ENCODE measurements around the gene STIMATE.

The STIMATE gene

DNA sequence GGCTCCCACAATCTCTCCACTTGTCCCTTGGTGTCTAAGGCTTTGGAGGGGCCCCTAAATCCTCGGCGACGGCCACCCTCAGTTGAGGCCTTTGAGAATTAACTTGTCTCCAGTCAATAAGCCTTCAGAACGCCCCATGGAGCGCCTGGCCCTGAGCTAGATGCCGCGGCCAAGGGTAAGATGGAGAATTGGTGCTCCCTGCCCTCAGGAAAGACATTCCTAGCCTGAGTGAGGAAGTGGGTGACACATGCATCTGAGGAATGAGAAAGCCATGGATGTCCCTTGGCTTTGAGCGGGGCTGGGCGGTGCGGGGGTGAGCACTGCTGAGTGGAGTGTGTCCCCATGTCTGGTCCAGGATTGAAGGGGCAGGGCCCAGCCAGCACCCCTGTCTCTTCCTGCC is 80.1 kb downstream of the STIMATE start:
- no peak for DNase-seq (ENCODE audit: low read depth)

DNA sequence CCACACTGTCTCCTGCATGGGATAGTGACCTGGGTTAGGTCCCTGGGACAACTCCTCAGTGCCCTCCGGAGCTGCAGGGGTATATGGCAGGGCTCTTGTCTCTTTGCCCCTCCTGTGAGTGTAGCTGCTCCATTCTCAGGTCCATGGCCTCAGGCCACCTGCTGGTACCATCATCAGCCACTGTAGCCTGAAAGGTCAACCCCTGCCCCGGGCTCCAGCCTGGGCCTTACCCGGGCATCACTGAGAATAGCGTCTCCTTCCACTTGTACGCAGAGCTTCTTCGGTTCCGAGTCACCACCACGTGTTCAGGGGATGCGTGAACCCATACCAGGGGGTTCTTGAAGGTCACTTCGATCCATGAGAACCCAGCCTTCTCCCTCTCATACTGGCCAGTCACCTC is 80.7 kb downstream of the STIMATE start:
- DNase-seq (ENCODE audit: low read depth) = no peak

DNA sequence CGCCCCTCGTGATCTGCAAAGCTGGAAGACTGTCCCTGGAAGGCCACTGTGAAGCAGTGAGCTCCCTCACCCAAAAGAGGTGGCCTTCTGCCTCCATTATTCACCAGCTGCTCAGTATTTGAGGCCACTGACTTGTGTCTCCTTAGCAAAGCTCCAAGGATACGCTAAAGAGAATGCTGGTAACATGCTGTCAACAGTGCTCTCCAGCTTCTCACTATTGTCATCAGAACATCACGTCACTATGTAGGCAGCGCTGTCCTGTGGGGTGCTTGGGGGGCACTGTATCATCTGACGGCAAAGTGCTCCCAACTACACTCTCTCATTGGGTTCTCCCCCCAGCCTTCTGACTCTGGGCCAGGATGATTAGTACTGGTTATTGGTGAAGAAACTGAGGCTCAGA is 81.1 kb downstream of the STIMATE start:
- no peak for DNase-seq (ENCODE audit: low read depth)

DNA sequence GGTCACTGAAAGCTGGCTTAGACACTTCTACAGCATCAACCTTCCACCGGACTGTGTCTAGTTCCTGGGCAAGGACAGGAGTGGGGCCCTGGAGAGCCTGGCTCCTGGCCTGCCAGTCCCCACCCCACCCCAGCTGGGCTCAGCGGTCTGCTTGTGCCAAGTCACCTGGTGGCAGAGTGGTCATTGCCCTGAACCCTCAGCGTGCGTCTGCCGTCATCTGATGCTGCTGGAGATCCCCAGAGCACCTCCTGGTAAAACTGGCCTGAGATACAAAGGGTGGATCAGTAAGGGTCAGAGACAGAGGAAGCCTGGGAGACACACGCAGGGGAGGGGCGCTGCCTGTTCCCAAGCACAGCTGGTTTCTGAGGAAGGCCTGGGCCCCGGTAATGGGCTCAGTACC is 83.5 kb downstream of the STIMATE start:
- DNase-seq (ENCODE audit: low read depth) = no peak

DNA sequence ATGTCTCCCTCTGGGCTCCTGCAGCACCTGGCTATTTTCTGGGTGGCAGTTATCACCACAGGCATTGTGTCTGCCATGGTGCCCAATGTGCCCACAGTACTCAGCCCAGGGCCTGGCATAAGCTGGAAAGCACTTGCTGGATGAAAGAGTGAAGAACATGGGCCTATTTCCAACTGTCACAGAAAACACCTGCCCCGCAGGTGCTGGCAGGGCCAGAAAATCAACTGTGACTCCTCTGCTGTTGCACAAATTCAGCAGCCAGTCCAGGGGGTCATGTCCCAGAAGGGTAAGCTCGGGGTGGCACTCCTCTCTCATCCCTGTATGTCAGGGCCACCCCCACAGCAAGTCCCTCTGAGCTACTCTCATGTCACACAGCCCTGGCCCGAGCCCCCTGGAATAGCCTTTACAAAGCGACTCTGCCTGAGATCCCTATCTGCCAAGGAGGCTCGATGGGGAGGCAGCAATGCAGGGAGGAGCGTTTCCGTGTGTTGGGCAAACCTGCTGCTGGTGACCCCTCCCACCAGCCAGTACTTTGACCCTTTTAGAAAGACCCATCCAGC is 85.8 kb downstream of the STIMATE start:
- DNase-seq (ENCODE audit: low read depth) = no peak

DNA sequence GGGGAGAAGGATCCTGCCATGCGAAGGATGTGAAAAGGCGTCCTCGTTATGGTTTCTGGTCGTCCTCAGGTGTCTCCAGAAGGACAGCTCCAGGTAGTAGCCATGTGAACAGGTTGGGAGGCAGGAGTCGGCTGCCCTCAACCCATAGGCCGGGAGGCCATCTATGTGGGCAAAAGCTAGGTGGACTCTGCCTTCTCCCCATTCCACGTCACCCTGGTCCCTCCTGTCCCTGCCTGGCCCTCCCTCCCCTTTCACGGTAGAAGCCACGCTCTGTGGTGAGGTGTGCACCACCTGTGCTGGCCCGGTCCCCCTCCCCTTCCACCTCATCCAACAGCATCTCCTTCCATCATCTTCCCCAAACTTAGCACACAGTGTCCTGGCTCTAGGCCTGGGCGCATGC is 86.4 kb downstream of the STIMATE start:
- DNase-seq (ENCODE audit: low read depth) = no peak

DNA sequence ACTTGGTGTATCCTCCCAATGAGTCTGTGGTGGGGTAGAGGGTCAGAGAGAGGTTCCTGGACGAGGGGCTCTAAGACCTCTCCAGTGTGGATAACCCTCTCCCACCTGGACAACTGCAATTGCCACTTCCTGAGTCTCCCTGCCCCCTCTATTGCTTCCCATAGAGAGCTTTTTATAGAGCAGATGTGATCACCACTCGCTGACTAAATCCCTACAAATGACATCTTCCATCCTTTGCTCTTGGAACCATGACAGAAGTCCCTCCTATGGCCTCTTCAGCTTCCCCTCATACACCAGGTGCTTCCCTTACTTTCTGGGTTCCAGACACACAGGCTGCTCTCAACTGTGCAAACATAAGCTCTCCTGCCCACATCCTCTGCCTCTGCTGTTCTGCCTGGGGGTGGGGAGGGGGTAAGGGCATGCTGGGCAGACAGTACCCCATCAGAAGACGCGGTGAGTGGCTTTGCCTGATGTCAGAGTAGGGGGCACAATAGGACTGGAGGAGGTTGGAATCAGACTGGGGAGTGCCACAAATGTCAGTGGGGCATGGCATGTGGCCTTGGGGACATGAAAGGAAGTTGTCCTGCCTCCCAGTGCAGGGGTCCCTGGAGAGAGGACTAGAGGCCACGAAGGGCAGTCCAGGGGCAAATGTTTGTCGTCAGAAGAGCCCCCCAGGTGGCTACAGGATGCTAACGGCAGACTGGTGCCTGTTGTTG is 87.5 kb downstream of the STIMATE start:
- DNase-seq (ENCODE audit: low read depth) = no peak

DNA sequence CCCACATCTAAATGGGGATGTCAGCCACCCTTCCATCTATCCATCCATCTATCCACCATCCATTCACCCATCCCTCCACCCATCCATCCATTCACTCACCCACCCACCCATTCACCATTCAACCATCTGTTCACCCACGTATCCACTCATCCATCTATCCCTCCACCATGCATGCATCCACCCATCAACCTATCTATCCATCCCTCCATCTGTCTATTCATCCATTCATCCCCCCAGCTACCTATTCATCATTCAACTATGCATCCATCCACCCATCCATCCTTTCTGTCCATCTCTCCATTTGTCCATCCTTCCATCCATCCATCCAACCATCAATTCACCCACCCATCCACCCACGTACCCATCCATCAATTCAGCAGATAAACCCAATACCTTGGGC is 88.2 kb downstream of the STIMATE start:
- DNase-seq (ENCODE audit: low read depth) = no peak

DNA sequence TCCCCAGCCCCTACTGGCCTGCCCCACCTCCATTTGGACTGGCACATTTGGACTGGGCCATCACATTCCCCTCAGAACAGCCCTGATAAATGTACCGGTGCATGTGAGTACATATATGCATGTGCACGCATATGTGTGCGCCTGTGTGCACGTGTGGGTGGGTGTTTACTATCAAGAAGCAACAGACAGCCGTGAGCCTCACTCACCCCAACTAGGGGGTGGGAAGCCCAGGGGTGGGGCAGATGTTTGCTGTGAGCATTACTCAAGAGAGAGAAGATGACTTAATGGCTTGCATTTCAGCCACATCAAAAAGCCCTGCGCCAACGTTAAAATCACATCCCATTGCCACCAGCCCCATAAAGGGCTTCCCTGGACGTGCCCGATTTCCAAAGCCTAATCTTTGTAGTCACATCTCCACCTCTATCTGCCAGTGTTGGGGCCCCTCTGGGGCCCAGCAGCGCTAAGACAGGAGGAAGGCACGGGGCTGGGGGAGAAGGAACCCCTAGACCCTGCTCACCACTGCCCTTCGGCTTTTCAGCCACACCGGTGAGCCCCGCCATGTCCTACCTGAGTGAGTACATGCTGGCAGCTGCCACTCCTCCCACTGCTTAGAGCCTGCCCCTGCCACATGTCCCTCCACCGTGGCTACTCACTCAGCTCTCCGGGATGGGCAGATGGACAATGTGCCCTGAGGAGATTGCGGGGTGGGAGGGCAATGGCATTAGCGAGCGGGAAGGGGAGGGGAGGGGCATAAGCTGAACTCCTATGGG is 91.9 kb downstream of the STIMATE start:
- no peak for DNase-seq (ENCODE audit: low read depth)

DNA sequence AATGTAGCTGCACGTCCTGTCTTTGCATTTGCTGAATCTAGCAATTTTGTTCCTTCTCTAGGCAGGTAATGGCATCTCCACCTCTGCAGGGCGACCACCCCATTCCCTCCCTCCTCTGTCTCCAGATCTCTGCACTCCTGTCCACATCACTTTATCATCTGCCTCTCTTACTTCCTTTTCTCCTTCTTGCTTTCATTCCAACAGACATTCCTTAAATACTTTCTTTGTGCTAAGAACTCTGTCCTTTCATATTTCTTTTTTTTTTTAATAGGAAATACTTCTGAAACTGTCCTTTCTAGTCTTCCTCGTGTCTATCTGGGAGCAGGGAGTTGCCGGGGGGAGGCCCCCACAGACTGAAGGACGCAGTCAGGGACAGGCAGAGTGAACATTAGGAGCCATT is 95.5 kb downstream of the STIMATE start:
- no peak for DNase-seq (ENCODE audit: low read depth)

DNA sequence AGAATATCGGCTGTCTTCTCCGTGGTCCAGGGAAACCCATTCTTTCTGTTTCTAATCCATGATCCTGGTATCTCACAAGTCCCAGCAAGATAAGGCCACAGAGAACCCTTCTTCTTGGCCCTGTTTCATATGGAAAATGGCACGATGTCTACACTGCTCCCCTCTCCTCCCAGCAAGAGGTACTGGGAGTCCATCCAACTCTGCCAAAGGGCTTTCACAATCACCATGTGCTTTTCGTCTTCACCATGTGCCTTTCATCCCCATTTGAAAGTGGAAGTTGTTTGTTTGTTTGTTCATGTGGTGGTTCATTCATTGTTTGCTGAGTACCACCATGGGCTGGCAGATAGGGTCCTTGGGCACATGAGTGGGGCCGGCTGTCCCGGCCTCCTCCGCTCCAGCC is 97.3 kb downstream of the STIMATE start:
- DNase-seq (ENCODE audit: low read depth) = no peak

DNA sequence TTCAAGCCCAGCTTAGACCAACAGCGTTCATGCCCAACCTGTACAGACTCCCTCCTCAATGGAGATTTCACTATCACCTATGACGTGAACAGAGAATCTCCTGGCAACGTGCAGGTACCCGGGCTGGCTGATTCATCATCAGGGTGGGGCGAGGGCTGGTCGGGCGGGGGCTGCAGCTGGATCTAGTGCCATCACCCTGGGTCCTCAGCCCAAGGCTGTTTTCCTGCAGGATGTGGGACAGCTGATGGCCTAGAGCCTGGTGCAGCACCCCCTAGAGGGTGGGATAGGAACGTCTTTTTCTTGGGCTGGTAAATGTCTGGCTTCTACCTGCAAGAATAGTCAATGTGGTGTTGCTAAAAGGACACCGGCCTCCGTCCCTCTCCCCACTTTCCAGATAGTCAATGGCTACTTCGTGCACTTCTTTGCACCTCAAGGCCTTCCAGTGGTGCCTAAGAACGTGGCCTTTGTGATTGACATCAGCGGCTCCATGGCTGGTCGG is 98.3 kb downstream of the STIMATE start:
- DNase-seq (ENCODE audit: low read depth) = no peak

DNA sequence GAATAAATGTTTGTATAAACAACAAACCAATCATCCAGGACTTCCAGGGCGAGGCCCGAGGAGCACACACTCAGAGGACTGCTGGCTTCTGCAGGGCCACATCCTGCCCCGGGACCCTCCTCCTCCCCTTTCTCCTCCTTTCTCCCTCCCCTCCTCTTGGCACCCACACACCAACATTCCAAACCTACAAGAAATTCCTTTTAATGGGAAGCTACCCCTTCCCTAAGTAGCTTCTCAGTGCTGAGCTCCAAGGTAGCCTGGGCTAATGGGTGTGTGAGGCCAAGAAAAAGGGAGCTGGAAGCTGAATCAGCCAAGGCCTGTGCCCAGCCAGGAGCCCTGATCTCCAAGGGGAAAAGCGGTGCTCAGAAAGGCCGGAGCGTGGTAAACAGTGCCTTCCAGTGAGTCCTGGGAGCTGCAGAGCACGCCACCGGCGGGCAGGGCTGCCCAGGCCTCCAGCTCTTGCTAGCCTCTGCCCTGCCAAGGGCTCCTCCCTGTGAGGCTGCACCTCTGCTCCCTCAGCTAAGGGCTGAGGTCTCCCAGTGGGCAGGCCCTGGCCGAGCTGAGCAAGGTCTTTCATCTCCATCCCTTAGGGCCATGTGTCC is 98.9 kb downstream of the STIMATE start:
- DNase-seq (ENCODE audit: low read depth) = no peak

DNA sequence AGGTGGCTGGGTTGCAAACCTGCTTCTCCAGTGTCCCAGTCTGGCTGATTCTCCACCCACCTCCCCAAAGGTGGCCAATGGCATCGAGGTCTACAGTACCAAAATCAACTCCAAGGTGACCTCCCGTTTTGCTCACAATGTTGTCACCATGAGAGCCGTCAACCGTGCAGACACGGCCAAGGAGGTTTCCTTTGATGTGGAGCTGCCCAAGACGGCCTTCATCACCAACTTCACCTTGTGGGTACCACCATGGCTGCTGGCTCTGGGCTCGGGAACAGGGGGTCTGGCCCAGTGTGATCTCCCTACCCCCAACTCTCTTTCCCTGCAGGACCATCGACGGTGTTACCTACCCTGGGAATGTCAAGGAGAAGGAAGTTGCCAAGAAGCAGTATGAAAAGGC is 100.9 kb downstream of the STIMATE start:
- no peak for DNase-seq (ENCODE audit: low read depth)

DNA sequence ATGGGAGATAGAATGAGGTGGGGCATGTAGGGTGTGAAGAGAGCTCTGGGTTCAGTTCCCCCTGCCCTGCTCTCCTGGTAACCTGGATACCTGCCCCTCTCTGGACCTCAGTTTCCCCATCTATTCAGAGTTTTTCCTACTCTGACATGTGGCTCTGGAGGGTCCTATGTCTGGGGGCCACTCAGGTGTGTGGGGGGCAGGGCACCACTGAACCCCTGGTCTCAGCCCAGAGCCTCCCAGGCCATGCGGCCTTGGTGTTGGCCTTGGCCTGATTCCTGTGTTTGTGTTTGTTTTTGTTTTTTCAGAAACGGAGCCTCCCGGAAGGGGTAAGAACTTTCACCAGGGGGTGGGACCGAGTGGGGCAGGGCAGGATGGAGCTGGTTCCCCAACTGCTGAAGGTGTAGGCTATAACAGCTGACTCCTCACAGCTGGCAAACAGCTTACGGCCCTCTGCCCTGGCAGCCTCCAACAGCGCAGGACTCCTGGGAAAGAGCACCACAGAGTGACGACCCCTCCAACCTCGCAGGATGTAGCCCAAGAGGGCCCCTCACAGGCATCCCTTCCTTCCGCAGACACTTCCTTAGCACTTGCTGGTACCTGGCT is 101.9 kb downstream of the STIMATE start:
- DNase-seq (ENCODE audit: low read depth) = no peak

DNA sequence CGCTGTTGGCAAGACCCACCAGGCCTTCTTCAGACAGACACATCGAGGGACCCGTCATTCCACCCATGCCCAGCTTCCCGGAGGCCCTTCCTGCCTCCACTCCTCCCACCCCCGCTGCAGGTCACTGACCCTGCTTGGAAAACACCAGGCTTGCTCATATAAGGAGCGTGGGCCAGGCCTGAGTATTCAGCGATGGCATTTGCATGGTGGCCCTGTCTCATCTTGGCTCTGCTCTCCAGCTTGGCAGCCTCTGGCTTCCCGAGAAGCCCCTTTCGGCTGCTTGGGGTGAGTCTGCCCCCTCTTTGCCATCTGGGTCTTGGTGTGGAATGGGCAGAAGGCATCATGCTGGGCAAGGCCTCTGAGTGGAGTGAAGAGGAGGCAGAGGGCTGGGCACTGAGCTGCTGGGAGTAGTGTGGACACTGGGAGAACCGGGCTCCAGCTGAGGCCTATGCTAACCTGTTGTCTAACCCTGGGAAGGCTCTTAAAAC is 102.7 kb downstream of the STIMATE start, which contains the start of gene ITIH3:
TSS of gene ITIH3 (plus strand) at position 185 of the 488 bp plus-strand sequence. CDS start at position 193, 8 bp downstream.
- DNase-seq (ENCODE audit: low read depth) = no peak

DNA sequence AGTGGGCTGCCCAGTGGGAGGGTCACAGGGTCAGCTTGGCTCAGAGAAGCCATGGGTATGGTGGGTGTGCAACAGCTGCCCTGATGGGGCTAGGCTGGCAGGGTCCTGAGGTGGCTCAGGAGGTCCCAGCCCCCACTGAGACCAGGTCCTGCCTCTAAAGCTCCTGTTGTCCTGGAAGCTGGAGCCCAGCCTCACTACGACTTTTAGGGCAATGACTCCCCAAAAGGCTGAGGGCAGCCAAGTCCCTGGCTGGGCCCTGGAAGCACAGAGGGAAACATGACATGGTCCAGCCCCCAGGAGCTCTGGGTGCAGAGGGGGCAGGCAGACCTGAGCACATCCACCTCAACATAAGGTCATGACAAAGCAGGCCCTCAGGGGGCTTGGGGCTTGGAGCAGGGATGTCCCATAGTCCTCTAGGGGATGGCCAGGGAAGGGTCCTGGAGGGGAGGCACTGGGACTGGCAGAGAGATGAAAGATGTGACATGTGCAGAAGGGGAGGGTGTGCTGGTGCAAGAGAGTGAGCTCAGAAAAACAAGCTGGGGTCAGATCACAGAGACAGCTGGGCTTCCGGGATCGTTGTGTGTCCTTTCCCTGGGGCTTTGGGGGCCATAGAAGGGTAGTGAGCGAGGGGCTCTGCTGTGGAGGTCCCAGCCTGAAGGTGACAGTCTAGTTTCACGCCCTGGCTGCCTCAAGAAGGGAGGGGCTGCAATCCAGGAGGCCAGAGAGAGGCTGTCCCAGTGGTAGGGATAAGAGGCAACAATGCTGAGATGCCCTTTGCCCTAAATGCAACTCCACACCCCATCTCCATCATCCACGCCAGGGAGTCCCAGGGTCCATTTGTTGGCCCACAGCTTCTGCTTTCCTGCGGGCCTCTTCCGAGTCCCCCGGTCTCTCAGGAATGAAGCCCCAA is 103.4 kb downstream of the STIMATE start:
- DNase-seq (ENCODE audit: low read depth) = no peak

DNA sequence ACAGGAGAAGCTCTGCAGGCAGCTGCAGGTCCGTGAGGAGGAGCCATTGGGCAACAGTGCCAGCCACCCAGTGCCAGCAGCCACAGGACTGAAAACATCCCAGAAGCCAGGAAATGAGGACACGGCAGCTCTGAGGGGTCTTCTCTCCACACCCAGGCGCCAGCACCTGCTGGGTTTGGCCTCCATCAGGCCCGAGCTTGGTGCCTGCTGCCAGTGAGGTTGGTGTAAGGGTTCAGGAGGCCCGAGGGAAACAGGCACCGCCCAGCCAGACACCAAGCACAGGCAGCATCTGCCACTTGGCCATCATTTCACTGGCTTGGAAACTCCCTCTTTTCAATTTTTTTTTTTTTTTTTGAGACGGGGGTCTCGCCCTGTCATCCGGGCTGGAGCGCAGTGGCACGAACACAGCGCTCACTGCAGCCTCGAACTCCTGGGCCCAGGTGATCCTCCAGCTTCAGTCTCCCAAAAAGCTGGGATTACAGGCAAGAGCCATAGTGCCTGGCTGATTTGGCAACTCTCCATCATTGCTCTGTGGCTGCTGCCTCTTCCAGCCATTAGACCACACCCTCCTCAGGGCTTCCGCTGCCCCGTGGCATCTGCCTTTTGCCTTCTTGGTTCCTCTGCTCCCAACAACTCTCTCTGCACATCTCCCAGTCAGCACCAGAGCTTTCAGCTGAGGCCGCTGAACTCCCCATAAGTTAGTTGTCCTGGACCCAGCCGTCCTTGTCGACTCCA is 104.2 kb downstream of the STIMATE start:
- DNase-seq (ENCODE audit: low read depth) = no peak

DNA sequence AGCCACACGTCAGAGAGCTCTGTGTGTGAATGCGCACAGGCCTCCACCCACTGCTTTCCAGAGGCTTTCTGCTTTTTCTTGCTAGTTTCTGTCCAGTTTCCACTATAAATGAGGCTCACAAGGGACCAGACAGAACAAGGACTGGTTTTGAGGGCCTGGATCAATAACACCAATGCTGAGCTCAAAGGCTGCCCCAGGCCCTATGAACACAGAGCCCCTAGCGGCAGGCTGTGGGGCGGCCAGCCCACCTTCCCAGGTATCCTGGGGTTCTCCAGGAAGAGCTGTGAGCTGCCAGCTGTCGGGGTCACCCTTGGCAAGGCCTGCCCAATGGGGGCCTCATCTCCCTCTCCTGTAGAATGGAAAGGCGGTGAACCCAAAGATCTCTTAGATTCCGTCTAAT is 104.9 kb downstream of the STIMATE start:
- no peak for DNase-seq (ENCODE audit: low read depth)

DNA sequence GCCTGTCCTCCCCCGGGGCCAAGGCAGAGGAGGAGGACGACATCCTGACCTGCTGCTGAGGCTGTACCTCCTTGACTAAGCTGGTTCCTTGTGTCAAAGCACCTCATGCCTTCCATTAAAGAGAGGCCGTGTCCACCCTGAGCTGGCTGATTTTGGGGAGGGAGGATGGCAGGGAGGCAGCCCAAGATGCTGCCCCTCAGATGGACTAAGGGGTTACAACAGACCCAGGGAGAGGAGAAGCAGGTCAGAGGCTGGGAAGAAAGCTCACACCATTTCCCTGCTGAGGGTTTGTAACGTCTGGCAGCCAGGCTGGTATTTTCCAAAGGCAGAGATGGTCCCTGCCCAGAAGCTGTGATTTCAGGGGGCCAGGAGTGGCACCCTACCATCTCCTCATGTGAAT is 105.4 kb downstream of the STIMATE start:
- DNase-seq (ENCODE audit: low read depth) = no peak
